Activated T-helper 2 cell treated with anti-CD3 and anti-CD28 coated beads, Interferon-gamma antibody, Interleukin-2, Interleukin-4, amounts not matched to agents 10 μg/mL and 5 μg/mL and 100 μg/mL, durations not matched to agents 14 hours and 24 hours and 36 hours (primary cell): ENCODE results near the gene LMTK2. TPM values are rescaled to one million over a fixed set of nuclear protein-coding genes. Genes with fewer than 3 reads are reported as not detected.
A peak's percentile ranks its signal among the peaks of the same experiment; 100 is the strongest.

Source experiments
- DNase-seq: peaks from one replicate; pipeline ENCODE4 v3.0.0; 2021; ENCODE audit warnings: low spot score
- H3K27ac Mint-ChIP-seq: one replicate; pipeline ENCODE4 v1.8.0; 2021; ENCODE audit warnings: mixed read lengths
- H3K27me3 Mint-ChIP-seq: one replicate; pipeline ENCODE4 v1.8.0; 2021; ENCODE audit warnings: low read depth, mixed read lengths
- H3K36me3 Mint-ChIP-seq: one replicate; pipeline ENCODE4 v1.8.0; 2021; ENCODE audit warnings: low read depth, mixed read lengths
- H3K4me1 Mint-ChIP-seq: one replicate; pipeline ENCODE4 v1.8.0; 2021; ENCODE audit warnings: low read depth, mixed read lengths
- H3K4me3 Mint-ChIP-seq: one replicate; pipeline ENCODE4 v1.8.0; 2021; ENCODE audit warnings: low read depth, mild to moderate bottlenecking, moderate library complexity, mixed read lengths
- H3K9me3 Mint-ChIP-seq: one replicate; pipeline ENCODE4 v1.8.0; 2021; ENCODE audit warnings: mixed read lengths
- intact Hi-C: fragments of 100-400 bp; cut with micrococcal nuclease; formaldehyde crosslinking; loops from one replicate; pipeline ENCODE4 v1.15.1; 2023
- total RNA-seq: library from RNA; stranded (reverse); gene quantifications from 2 replicates; pipeline ENCODE4 v1.2.3, GENCODE V29; 2022

Gene LMTK2
- total RNA-seq, 1 donor from 2014 or later: 14.7 TPM

DNA sequence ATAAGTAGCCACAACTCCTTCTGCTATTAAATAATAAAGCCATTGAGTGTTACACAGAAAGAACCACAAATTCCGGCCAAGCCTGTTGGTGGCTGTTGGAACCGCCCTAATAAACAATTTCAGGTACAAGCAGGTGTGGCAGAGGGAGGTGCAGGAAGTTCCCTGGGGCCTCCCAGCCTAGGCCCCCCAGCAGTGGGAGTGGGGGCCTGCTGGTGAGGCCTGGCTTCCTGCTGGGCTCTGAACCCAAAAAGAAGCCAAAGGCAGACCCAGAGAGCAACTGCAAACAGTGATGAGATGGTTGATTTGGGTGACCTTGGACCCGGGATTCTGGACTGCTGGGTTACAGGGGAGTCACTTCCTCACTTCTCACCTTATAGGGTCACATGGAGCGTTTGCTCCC, 21.0 kb upstream of the LMTK2 start:
- no peak overlapping the region for H3K4me3 Mint-ChIP-seq
- H3K27ac Mint-ChIP-seq: no peak overlapping the region
- H3K9me3 Mint-ChIP-seq: no peaks in the 10 kb centered on the region
- H3K4me1 Mint-ChIP-seq: no peaks in the 10 kb centered on the region
- no peaks in the 10 kb centered on the region for H3K27me3 Mint-ChIP-seq
- DNase-seq: no peak
- no peaks in the 10 kb centered on the region for H3K36me3 Mint-ChIP-seq
- intact Hi-C loops: no loop called here

DNA sequence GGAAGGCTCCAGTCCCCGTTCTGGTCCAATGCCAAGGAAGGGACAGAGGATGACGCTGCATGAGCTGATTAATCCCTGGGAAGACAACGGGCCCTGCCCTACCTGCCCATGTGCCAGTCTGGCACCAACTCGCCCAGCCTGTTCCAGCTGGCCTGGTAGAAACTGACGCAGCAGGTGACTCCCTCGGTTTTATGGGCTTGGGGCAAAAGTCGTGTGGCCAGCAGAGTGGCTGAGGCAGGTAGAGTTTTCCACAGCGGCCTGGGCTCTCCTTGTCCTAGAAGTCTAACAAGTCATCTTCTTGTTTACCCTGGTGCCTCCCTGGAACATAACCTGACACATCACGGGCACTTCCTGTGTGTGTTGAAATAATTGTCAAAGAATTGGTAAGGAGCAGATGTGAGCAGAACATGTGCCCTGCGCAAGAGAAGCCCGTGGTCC, 20.4 kb upstream of the LMTK2 start:
- H3K27me3 Mint-ChIP-seq: no peaks in the 10 kb centered on the region
- H3K9me3 Mint-ChIP-seq: no peaks in the 10 kb centered on the region
- H3K4me1 Mint-ChIP-seq: no peaks in the 10 kb centered on the region
- H3K27ac Mint-ChIP-seq: no peak overlapping the region
- H3K36me3 Mint-ChIP-seq: no peaks in the 10 kb centered on the region
- DNase-seq: no peak
- intact Hi-C loops: no loop called here
- H3K4me3 Mint-ChIP-seq: no peak overlapping the region

DNA sequence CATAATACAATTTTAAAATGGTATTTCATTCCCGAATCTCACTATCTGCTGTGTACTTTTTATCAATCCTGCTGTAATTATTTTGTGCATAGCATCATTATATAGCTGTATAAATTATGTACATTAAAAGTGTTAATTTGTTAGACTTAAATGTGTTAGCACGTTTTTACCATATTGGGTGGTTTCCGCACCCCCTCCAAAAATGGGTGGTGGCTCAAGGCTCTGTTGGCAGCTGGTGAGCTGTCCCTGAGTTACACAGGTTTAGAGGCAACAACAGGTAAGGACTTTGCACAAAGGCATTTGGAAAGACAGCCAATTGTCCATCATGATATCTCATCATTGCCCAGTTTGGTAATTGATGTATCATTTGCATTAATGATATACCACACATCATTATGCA, 18.6 kb upstream of the LMTK2 start:
- no peak for DNase-seq
- Mint-ChIP-seq H3K4me1 (no peaks in the 10 kb centered on the region), H3K9me3 (no peaks in the 10 kb centered on the region), H3K36me3 (no peaks in the 10 kb centered on the region), H3K27me3 (no peaks in the 10 kb centered on the region), H3K4me3 (no peak overlapping the region), H3K27ac (no peak overlapping the region)
- intact Hi-C loops: no loop called here

DNA sequence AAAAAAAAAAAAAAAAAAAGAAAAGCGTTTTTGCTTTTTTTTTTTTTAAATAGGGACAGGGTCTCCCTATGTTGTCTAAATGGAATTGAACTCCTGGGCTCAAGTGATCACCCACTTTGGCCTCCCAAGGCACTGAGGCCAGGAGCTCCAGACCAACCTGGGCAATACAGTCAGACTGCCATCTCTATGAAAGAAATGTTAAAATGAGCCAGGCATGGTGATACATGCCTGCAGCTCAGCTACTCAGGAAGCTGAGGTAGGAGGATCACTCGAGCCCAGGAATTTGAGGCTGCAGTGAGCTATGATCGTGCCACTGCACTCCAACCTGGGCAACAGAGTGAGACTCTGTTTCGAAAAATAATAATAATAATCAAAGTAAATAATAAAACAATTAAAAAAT, 16.5 kb upstream of the LMTK2 start:
- H3K4me3 Mint-ChIP-seq: no peak overlapping the region
- H3K4me1 Mint-ChIP-seq: no peaks in the 10 kb centered on the region
- no peak overlapping the region for H3K27ac Mint-ChIP-seq
- no peaks in the 10 kb centered on the region for H3K36me3 Mint-ChIP-seq
- peaks cover 6% of the 10 kb centered on the region for H3K27me3 Mint-ChIP-seq
- no peak for DNase-seq
- intact Hi-C loops: no loop called here
- H3K9me3 Mint-ChIP-seq: no peaks in the 10 kb centered on the region

DNA sequence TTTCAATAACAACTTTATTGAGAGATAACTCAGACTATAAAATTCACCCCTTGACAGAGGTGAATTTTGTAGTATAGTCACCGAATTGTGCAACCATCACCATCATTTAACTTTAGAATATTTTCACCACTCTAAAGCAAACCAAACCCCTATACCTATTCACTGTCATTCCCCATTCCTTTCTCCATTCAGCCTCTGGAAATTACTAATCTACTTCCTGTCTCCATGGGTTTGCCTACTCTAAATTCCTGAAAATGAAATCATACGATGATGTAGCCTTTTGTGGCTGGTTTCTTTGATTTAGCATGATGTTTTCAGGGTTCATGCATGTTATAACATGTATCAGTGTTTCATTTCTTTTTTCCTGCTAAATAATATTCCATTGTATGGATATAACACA, 15.6 kb upstream of the LMTK2 start:
- DNase-seq: no peak
- H3K4me3 Mint-ChIP-seq: no peak overlapping the region
- intact Hi-C loops: no loop called here
- H3K27me3 Mint-ChIP-seq: peaks cover 6% of the 10 kb centered on the region
- H3K36me3 Mint-ChIP-seq: no peaks in the 10 kb centered on the region
- H3K27ac Mint-ChIP-seq: no peak overlapping the region
- no peaks in the 10 kb centered on the region for H3K4me1 Mint-ChIP-seq
- no peaks in the 10 kb centered on the region for H3K9me3 Mint-ChIP-seq

DNA sequence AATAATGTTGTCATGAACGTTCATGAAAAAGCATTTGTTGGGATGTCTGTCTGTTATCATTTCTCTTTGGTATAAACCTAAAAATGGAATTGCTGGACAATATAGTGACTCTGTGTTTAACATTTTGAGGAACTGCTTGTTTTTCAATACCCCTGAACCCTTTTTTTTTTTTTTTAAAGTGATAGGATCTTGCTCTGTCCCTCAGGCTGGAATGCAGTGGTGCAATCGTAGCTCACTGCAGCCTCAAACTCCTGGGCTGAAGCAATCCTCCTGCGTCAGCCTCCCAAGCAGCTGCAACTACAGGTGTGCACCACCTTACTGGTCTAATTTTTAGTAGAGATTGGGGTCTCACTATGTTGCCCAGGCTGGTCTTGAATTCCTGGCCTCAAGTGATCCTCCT, 15.1 kb upstream of the LMTK2 start:
- intact Hi-C loops: no loop called here
- Mint-ChIP-seq H3K27me3 (peaks cover 6% of the 10 kb centered on the region), H3K27ac (no peak overlapping the region), H3K36me3 (no peaks in the 10 kb centered on the region), H3K4me3 (no peak overlapping the region), H3K4me1 (no peaks in the 10 kb centered on the region), H3K9me3 (peaks cover 2% of the 10 kb centered on the region)
- DNase-seq: no peak

DNA sequence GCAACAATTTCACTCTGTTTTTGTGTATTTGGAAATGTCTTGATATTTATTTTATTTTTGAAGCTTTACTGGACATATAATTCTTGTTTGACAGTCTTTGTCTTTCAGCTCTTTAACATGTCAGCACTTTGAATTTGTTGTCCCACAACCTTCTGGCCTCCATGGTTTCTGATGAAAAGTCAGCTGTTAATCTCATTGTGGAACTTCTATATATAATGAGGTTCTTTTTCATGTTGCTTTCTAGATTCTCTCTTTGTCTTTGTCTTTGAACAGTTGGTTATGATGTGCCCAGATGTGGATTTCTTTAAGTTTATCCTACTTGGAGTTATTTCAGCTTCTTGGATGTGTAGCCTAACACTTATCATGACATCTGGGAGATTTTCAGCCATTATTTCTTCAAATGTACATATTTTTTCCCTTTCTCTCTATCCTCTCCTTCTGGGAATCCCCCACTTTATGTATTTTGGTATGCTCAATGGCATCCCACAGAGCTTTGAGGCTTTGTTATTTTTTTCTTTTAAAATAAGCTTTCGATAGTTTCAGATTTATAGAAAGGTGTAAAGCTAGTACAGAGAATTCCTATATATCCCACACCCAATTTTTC, 9.5 kb upstream of the LMTK2 start:
- no peaks in the 10 kb centered on the region for H3K36me3 Mint-ChIP-seq
- H3K27ac Mint-ChIP-seq: no peak overlapping the region
- no peaks in the 10 kb centered on the region for H3K4me1 Mint-ChIP-seq
- peaks cover 12% of the 10 kb centered on the region for H3K27me3 Mint-ChIP-seq
- intact Hi-C loops: no loop called here
- no peak overlapping the region for H3K4me3 Mint-ChIP-seq
- DNase-seq: no peak
- H3K9me3 Mint-ChIP-seq: peaks cover 45% of the 10 kb centered on the region

DNA sequence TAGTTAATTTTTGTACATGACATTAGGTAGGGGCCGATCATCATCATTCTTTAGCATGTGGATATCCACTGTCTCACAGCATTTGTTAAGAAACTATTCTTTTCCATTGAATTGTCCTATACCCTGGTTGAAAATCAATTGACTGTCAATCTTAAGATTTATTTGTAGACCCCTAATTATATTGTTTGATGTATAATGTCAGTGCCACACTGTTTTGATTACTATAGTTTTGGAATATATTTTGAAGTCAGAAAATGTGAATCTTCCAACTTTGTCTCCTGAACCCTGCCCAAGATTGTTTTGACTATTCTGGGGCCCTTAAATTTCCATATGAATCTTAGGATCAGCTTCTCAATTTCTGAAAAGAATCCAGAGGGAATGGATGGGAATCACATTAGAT, 6.6 kb upstream of the LMTK2 start:
- Mint-ChIP-seq H3K4me3 (no peak overlapping the region), H3K9me3 (peaks cover 47% of the 10 kb centered on the region), H3K27ac (no peak overlapping the region), H3K36me3 (no peaks in the 10 kb centered on the region), H3K4me1 (no peaks in the 10 kb centered on the region), H3K27me3 (peaks cover 7% of the 10 kb centered on the region)
- no peak for DNase-seq
- intact Hi-C loops: loop anchor here (10.0 kb wide), 1 partner anchor 185 kb away; the partner anchor contains the start of gene BRI3

DNA sequence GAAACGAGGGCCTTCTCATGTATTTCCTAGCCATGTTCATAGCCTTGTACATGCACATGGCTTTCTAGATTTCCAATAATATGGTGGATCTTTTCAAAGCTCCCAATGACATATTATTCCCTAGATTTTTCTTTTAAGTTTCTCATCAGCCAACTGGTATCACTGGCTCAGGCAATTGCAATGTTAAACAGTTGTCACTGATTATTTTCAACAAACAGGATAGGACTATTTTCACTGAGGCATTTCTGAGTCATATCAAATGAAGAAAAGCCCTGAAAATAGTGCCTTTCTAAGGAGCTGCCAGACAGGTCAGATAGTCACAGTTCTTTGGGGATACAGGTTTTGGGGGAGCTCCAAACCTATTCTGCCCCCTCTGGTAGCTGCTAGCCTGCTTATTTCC, 4.5 kb upstream of the LMTK2 start:
- no peak for DNase-seq
- intact Hi-C loops: loop anchor here (10.0 kb wide), 1 partner anchor 183 kb away; the partner anchor contains the start of gene BRI3
- no peak overlapping the region for H3K4me3 Mint-ChIP-seq
- H3K27me3 Mint-ChIP-seq: peaks cover 7% of the 10 kb centered on the region
- peaks cover 39% of the 10 kb centered on the region for H3K9me3 Mint-ChIP-seq
- H3K27ac Mint-ChIP-seq: no peak overlapping the region
- peaks cover 3% of the 10 kb centered on the region for H3K4me1 Mint-ChIP-seq
- H3K36me3 Mint-ChIP-seq: no peaks in the 10 kb centered on the region

DNA sequence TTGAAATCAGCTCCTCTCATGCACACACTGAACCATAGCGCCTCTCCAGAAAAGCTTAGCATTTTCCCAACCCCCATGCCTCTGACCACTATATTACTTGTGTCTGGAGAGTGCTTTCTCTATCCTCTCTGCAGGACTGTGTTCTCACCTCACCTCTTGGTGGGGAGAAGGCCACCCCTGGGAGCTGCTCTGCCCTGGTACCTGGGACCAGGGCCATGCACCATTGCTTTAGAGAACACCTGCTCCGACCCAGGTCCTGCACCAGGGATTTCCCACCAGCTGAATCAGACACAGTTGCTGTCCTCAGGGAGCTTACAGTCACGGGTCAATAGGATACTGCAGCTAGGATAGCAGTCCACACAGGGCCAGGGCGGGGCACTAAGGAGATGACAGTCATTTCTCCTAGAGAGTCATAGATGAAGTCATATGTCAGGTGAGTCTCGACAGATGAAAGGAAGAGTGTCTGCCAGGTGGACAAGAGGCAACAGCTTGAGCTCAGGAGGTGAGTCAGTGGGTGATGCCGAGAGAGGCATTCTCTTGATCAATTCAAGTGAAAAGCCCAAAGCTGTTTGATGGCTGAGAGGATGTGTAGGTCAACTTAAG, 619 bp upstream of the LMTK2 start:
- peaks cover 10% of the 10 kb centered on the region for H3K9me3 Mint-ChIP-seq
- peaks cover 20% of the 10 kb centered on the region for H3K4me1 Mint-ChIP-seq
- intact Hi-C loops: loop anchor here (1.0 to 10.0 kb wide), 7 partner anchors 27 to 989 kb away; partner anchors contain the start of genes BAIAP2L1, BRI3, SDHAF3 and TECPR1
- H3K36me3 Mint-ChIP-seq: no peaks in the 10 kb centered on the region
- no peak for DNase-seq
- peak overlapping the region; percentile 77 for H3K27ac Mint-ChIP-seq
- H3K4me3 Mint-ChIP-seq: peak overlapping the region; percentile 84
- peaks cover 1% of the 10 kb centered on the region for H3K27me3 Mint-ChIP-seq

DNA sequence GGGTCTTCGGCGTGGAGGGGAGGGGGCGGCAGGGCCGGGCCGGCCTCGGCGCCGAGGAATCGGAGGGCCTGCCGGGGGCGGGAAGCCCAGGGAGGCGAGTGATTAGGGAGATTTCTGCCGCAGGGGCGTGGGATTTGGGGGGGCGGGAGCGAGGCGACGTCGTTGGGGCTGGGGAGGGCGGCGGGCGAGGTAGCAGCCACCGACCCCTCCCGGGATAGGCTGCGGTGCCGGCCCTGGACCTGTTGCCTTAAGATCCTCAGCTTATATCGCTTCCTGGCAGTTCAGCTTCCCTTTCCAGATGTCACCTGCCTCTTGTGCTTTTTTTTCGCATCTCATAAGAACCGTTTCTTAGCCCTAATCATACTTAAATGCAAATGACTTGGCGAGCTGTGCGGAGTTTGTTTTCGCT, 655 bp downstream of the LMTK2 start:
- intact Hi-C loops: loop anchor here (2.0 to 10.0 kb wide), 5 partner anchors 25 to 991 kb away; partner anchors contain the start of genes BAIAP2L1, BRI3, SDHAF3 and TECPR1
- peaks cover under 1% of the 10 kb centered on the region for H3K36me3 Mint-ChIP-seq
- DNase-seq: no peak
- peak overlapping the region; percentile 95 for H3K4me3 Mint-ChIP-seq
- peaks cover 20% of the 10 kb centered on the region for H3K4me1 Mint-ChIP-seq
- peak overlapping the region; percentile 55 for H3K27ac Mint-ChIP-seq
- peaks cover 1% of the 10 kb centered on the region for H3K27me3 Mint-ChIP-seq
- no peaks in the 10 kb centered on the region for H3K9me3 Mint-ChIP-seq

DNA sequence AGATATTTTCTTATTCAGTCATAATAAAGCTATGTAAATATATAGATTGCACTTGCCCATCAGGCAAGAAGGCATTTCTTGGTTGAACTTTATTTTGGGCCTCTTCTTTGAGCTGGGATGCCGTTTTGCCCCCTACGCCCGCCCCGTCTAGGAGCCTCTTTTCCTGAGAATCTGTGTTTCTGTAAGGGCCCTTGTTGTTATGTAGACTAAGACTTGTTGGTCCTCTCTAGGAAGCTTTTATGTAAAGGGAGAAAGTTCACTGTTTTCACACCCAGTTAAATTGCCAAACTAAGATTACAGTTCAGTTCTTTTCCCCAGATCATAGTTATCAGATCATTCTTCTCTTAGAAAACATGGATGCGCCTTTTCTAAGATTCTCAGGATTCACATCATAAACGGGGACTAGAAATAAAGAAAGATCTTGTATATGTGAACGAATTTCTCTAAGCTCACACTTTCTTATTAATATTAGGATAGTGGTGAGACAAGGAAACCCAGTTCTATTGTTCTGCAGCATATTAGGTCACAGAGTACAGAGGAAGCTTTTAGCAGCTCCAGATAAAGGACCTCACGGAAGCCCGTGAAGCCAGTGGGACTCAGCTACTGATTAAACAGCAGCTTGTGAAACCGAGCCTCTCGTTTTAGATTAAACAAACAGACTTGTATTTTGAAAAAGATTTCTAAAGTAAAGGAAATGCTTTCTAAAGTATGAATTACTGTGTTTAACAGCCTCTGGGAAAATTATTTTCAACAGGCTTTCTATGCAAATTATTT, 3.8 kb downstream of the LMTK2 start:
- H3K27ac Mint-ChIP-seq: no peak overlapping the region
- peaks cover 31% of the 10 kb centered on the region for H3K4me1 Mint-ChIP-seq
- DNase-seq: no peak

DNA sequence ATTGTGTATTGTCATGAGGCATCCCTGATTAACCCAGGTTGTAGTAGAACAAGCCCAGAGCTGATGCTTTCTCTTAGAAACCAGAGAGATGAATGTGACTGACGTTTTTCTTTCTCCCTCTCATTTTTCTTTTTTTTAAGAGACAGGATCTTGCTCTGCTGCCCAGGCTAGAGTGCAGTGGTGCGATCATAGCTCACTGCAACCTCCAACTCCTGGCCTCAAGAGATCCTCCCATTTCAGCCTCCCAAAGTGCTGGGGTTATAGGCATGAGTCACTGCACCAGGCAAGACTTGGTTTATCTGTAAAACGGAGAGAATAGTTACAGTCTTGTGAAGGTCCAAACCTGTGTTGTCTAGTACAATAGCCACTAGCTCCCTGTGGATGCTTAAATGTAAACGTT, 5.4 kb downstream of the LMTK2 start:
- H3K27me3 Mint-ChIP-seq: no peaks in the 10 kb centered on the region
- no peak overlapping the region for H3K27ac Mint-ChIP-seq
- no peak for DNase-seq
- H3K9me3 Mint-ChIP-seq: no peaks in the 10 kb centered on the region
- peaks cover 16% of the 10 kb centered on the region for H3K36me3 Mint-ChIP-seq
- intact Hi-C loops: no loop called here
- H3K4me3 Mint-ChIP-seq: no peak overlapping the region
- H3K4me1 Mint-ChIP-seq: peaks cover 27% of the 10 kb centered on the region

More for the DNA sequence above, 3.8 kb downstream of the LMTK2 start:
- Mint-ChIP-seq H3K36me3 (peaks cover 16% of the 10 kb centered on the region), H3K27me3 (no peaks in the 10 kb centered on the region), H3K4me3 (no peak overlapping the region), H3K9me3 (no peaks in the 10 kb centered on the region)
- intact Hi-C loops: no loop called here
